ENCODE results near the gene GFPT1. TPM values are rescaled to one million over a fixed set of nuclear protein-coding genes. Genes with fewer than 3 reads are reported as not detected.
"Not testable (repeated sequence)": the region's sequence is repeated elsewhere in the genome, so short reads cannot be mapped to it uniquely, and the experiment has no call there.

Gene GFPT1
- polyA plus RNA-seq, 1 experiment = 14.8 TPM

DNA sequence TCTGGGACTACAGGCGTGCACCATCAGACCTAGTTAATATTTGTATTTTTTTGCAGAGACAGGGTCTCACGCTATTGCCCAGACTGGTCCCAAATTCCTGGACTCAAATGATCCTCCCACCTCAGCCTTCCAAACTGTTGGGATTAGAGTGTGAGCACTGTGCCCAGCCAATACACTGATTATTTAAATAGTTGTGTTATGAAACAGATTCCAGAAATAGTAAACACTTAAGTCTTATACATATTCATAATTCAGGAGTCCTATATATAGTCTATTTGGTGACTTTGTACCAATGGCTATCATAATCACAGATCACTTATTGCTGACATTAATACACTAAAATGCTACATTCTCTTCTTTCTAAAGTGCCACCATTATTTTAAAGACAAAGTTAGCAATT lies 37.4 kb upstream of the GFPT1 start:
- DNase-seq (ENCODE audit: low read depth) = no peak
- H3K4me3 ChIP-seq (ENCODE audit: low read depth, low read length) = no peak overlapping the region
- no peaks in the 10 kb centered on the region for H3K27me3 ChIP-seq (ENCODE audit: control insufficient read depth, insufficient read depth, low read length)
- TF ChIP-seq CTCF (IDR thresholded peaks at IDR 0.05; ENCODE audit: insufficient read depth, low read depth, low read length) = no peak
- ChIA-PET POLR2A (no interaction called here), CTCF (no interaction called here)
- peaks cover 2% of the 10 kb centered on the region for H3K36me3 ChIP-seq (ENCODE audit: control insufficient read depth, insufficient read depth, low read length)

DNA sequence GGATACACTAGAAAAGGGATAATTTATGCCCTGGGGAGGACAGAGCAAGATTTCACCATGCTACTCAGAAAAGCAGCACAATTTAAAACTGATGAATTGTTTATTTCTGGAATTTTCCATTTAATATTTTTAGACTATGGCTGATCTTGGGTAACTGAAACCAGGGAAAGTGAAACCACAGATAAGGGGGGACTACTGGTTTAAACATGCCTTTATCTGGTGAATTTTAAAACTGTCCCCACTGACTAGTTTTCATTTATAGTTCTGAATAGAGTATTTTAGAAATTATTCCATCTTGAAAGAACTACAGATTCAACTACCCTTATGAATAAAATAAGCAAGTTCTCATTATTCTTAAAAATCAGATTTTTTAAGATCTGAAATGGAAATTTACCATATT lies 35.2 kb upstream of the GFPT1 start:
- Histone ChIP-seq H3K4me3 (ENCODE audit: low read depth, low read length) (no peak overlapping the region), H3K36me3 (ENCODE audit: control insufficient read depth, insufficient read depth, low read length) (peaks cover 5% of the 10 kb centered on the region), H3K27me3 (ENCODE audit: control insufficient read depth, insufficient read depth, low read length) (no peaks in the 10 kb centered on the region)
- CTCF ChIA-PET = no interaction called here
- no peak for TF ChIP-seq CTCF (IDR thresholded peaks at IDR 0.05; ENCODE audit: insufficient read depth, low read depth, low read length)
- DNase-seq (ENCODE audit: low read depth) = no peak
- POLR2A ChIA-PET = no interaction called here

- CTCF ChIA-PET = interaction anchor here (1.1 kb wide), 1 partner anchor 19 kb away, joined by 3 read pairs; no protein-coding TSS in a partner anchor
- H3K4me3 ChIP-seq (ENCODE audit: low read depth, low read length); H3K36me3 ChIP-seq (ENCODE audit: control insufficient read depth, insufficient read depth, low read length); H3K27me3 ChIP-seq (ENCODE audit: control insufficient read depth, insufficient read depth, low read length); POLR2A ChIA-PET; DNase-seq (ENCODE audit: low read depth): not testable (repeated sequence)
These were observed 32.1 kb upstream of the GFPT1 start for GRCh38 chr2:69419111-69419510.

DNA sequence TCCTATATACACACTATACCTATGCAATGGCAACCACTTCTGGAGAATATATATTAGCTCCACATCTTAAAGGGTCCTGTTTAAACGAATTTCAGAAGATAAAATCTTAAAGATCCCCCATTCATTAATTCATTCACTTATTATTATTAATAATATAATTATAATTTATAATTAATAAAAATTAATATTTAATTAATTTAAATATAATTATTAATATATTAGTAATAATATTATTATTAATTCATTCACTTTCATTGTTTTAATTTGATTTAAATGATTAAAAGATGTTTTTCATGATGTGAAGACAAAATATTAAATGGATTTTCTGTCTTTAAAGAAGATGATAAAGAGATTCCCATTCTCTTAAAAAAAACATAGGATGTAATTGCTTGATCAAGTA lies 29.1 kb upstream of the GFPT1 start:
- Histone ChIP-seq H3K27me3 (ENCODE audit: control insufficient read depth, insufficient read depth, low read length) (no peaks in the 10 kb centered on the region), H3K4me3 (ENCODE audit: low read depth, low read length) (no peak overlapping the region), H3K36me3 (ENCODE audit: control insufficient read depth, insufficient read depth, low read length) (peaks cover 6% of the 10 kb centered on the region)
- ChIA-PET CTCF (no interaction called here), POLR2A (no interaction called here)
- DNase-seq (ENCODE audit: low read depth) = no peak
- TF ChIP-seq CTCF (IDR thresholded peaks at IDR 0.05; ENCODE audit: insufficient read depth, low read depth, low read length) = no peak

DNA sequence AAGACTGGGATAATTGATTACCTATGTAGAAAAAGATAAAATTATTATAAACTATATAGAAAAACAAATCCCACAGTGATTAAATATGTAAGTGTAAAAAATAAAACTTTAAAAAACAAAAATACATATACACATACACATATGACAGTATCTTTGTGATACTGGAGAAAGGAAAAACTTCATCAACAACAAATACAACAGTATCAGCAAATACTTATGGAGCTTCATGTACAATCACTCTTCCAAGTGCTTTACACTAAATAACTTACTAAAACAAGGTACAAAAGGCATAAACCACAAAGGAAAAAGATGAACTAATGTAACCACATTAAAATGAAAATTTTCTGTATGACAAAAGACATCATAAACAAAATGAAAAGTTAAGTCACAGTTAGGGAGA lies 24.1 kb upstream of the GFPT1 start:
- ChIA-PET POLR2A (no interaction called here), CTCF (interaction anchor here (2.0 kb wide), 1 partner anchor 26 kb away, joined by 6 read pairs; the partner anchor contains the start of gene NFU1)
- no peak for TF ChIP-seq CTCF (IDR thresholded peaks at IDR 0.05; ENCODE audit: insufficient read depth, low read depth, low read length)
- Histone ChIP-seq H3K27me3 (ENCODE audit: control insufficient read depth, insufficient read depth, low read length) (no peaks in the 10 kb centered on the region), H3K36me3 (ENCODE audit: control insufficient read depth, insufficient read depth, low read length) (peaks cover 3% of the 10 kb centered on the region; the same call in 1 of the 2 replicates), H3K4me3 (ENCODE audit: low read depth, low read length) (no peak overlapping the region)
- no peak for DNase-seq (ENCODE audit: low read depth)

- POLR2A ChIA-PET = no interaction called here
These were observed 18.3 kb upstream of the GFPT1 start for GRCh38 chr2:69405306-69405705.

More at GRCh38 chr2:69405306-69405705, 18.3 kb upstream of the GFPT1 start:
- no peak for DNase-seq (ENCODE audit: low read depth)
- peaks cover 5% of the 10 kb centered on the region; the same call in 1 of the 2 replicates for H3K36me3 ChIP-seq (ENCODE audit: control insufficient read depth, insufficient read depth, low read length)
- CTCF ChIA-PET = no interaction called here
- H3K27me3 ChIP-seq (ENCODE audit: control insufficient read depth, insufficient read depth, low read length) = no peaks in the 10 kb centered on the region
- TF ChIP-seq CTCF (IDR thresholded peaks at IDR 0.05; ENCODE audit: insufficient read depth, low read depth, low read length) = no peak
- no peak overlapping the region for H3K4me3 ChIP-seq (ENCODE audit: low read depth, low read length)
